Measurements from ENCODE around the gene TMEM144.
A peak's percentile ranks its signal among the peaks of the same experiment; 100 is the strongest.
"Not testable (repeated sequence)": the region's sequence is repeated elsewhere in the genome, so short reads cannot be mapped to it uniquely, and the experiment has no call there.

Gene TMEM144

GRCh38 chr4:158238575-158238974 lies 28.3 kb downstream of the TMEM144 start:
- DNase-seq = no peak

DNA sequence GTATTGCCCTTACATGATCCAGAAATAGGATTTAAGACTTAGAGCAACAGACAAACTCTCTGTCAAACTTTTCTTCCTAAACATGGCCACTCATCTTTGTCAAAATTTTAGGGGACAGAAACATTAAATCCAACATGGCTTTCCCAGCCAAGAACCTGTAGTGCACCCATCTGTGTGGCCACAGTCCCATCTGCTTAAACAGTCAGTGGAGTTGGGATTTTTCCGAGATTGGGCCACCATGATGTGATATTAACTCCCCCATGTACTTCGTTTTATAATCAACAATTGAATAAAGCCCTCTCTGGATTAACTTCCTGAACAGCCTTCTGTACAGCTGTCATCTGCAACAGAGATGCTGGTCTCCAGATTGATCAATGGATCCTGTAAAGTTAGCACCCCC lies 28.9 kb downstream of the TMEM144 start:
- DNase-seq = no peak

- DNase-seq = no peak
Observed at GRCh38 chr4:158243071-158243470, 32.8 kb downstream of the TMEM144 start.

GRCh38 chr4:158250321-158250720 lies 40.0 kb downstream of the TMEM144 start:
- DNase-seq = no peak

DNA sequence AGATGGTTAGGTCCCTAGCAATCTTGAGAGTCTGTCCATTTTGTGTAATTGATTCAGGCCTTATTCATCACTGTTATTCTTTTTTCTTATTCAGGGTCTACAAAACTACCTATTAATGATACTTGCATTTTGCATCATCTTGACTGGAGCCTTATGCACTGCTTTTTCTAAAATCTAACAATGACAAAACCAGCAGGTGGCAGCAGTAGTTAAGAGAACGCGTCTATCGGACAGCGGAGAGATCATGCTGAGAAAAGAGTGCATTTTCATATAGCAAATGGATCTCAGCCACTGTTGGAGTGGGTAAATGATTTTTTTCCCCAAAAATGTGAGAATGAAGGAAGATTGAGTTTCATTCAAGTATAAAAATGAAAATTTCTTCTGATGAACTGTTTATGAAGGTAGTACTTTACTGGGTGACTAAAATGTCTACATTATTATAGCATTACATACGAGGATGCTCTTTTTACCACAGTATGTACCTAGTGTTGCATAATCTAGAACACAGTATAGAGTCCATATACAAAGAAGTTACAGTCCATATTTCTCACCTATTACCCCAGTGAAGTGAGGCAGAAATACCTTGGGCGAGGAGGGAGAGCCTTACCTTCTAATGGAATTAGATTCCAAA lies 43.2 kb downstream of the TMEM144 start:
- peak; percentile 14 for DNase-seq

DNA sequence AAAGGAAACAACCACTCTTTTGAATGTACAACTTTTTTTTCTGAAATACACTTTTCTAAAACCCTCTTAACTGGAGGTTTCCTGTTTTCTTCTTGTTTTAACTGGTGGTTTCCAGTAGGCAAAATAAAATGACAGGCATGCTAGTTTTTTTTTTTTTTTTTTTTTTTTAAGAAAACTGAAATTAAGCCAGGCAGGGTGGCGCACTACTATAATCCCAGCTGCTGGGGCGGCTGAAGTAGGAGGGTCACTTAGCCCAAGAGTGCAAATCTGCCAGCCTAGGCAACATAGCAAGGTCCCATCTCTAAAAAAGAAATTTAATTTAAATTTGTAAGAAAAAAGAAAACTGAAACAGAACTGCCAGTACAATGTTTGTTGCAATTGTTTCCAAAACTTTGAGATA lies 44.0 kb downstream of the TMEM144 start:
- no peak for DNase-seq

- DNase-seq = no peak
Observed at GRCh38 chr4:158255727-158256324, 45.5 kb downstream of the TMEM144 start.

DNA sequence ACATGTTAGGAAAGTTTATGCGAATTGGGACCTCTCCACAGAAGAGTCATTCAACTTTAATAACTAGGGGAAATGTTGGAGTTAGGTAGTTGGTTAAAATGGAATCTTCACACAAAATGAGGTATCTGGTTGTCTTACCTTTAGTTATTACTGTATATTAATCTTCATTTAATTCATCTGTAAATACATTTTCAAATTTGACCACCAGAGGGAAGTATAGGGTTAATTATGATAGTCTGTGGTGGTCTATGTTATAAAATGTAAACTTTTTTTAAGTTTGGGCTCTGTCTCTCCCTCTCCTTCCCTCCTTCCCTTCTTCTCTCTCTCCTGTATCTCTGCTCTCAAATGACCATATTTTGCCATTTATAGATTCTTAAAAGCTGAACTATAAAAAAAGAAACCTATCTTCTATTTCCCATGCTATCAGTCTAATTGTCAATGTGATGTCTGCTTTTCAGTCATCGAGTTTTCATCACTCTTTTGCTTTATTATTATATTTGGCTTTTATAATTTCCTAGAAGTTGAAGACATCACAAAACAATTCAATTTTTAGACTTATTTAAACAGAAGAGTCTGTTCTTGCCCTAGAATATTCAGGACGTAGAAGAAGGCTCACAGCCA lies 49.8 kb downstream of the TMEM144 start:
- no peak for DNase-seq

DNA sequence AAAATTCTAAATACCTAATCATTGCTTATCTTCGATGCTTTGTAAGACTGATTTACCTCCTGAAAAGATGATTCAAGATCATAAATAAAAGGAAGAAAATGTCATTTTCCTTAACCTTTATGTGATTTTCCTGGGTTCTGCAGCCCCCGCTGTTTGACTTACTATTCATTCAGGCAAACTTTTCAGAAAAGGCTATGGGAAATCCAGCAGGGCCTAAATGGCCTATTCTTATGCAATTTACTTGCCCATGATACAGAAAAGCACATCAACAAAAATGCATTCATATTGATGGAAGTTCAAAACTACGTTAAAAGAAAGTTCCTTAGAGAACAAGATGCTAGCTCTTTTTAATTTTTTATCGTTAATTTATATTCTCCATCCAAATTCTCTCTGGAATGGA lies 51.2 kb downstream of the TMEM144 start:
- no peak for DNase-seq

DNA sequence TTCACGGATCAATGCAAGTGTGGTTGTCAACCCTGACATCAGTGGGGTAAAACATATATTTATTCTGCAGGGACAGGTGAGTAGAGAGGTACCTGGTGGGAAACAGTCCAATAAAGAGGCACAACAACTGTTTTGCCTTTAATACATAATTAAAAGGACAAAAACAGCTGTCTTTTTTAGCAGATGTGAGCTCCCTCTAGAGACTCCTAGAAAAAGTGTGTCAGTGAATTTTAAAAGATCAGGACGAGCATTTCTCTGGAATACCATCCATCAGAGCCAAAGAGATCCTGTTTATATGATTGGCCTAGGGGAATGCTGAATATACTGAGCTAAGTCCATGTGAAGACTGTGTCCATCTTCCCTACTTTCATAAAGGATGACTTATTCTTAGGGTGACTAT lies 58.3 kb downstream of the TMEM144 start:
- no peak for DNase-seq

GRCh38 chr4:158274636-158275035 lies 64.3 kb downstream of the TMEM144 start:
- no peak for DNase-seq

GRCh38 chr4:158277558-158277957 lies 67.3 kb downstream of the TMEM144 start:
- no peak for DNase-seq

- DNase-seq = not testable (repeated sequence)
Observed at GRCh38 chr4:158279052-158279451, 68.8 kb downstream of the TMEM144 start.

GRCh38 chr4:158280856-158281255 lies 70.6 kb downstream of the TMEM144 start:
- DNase-seq = no peak

DNA sequence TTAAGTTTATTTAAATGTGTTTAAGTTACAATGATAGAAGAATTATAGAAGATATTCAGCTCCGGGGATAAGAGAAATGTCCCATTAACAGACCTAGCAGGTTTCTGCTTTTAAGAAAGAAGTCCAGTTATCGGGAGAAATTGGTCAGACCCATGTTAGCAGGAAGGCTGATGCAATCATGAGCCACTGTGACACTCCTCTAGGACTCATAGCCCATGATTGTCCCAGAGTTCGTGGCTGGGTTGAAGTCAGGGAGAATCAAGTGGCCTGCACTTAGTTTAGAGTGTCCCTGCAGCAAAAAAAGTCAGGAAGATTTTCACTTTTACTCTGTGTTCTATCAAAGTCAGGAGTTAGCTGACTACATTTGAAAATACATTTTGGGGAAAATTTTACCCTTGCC lies 72.0 kb downstream of the TMEM144 start:
- no peak for DNase-seq

- no peak for DNase-seq
Observed at GRCh38 chr4:158285429-158286216, 75.3 kb downstream of the TMEM144 start.

- DNase-seq = no peak
Observed at GRCh38 chr4:158290912-158291311, 80.6 kb downstream of the TMEM144 start.

- no peak for DNase-seq
Observed at GRCh38 chr4:158291334-158292055, 81.2 kb downstream of the TMEM144 start.

DNA sequence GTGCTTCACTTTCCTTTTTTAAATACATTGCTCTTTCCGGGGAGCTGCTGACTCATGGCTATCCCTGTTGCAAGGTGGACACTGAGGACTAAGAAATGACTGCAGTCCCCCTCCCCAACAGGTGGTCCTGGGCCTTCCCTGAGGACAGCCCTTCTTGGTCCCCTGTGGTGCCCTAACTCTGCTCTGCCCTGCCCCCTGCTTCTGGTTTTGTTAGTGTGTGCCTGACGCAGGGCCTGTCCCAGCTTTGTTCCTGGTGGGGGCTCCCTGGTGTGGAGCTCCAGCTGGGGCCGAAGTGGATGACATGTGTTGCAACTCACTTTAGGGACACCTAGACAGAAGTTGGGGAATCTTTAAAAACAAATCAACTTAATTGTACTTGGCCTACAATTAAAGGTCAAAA lies 81.9 kb downstream of the TMEM144 start:
- no peak for DNase-seq

GRCh38 chr4:158295053-158295452 lies 84.8 kb downstream of the TMEM144 start:
- DNase-seq = no peak

DNA sequence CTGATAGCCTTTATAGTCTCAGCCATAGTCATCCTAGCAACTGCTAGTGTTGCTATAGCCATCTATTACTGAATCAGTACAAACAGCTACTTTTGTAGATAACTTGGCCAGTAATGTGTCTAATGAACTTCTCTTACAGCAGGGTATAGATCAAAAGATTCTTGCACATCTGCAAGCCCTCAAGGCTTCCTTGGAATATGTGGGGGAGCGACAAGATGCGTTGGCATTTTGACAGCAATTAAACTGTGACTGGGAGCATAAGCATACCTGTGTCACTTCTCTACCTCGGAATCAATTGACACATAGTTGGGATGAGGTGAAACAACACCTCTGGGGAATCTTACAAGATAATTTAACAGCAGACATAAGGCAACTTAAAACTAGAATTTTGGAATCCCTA lies 87.6 kb downstream of the TMEM144 start:
- DNase-seq = no peak

GRCh38 chr4:158299459-158300007 lies 89.2 kb downstream of the TMEM144 start:
- no peak for DNase-seq

DNA sequence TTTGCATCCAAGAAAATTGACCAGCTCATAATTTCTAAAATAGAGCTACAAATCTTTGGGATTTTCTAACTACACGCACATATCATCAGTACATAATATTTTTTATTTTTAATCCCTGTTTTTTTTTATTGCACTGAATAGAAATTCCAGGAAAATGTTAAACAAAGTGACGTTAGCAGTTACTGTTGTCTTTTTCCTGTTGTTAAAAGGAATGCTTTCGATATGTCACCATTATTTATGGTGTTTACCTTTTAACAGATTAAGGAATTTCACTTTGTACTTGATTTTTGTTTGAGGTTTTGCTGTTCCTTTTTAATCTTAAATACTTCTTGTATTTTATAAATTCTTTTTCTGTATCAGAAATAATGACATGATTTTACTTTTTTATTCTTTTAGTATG lies 89.7 kb downstream of the TMEM144 start:
- no peak for DNase-seq

Measured in stimulated activated CD4-positive, alpha-beta T cell treated with anti-CD3 and anti-CD28 coated beads, Interleukin-12 subunit alpha, Interleukin-12 subunit beta, amount 100 ng/mL, for 4 hours (primary cell).